SU-DHL-6 (cell line): ENCODE measurements around the gene ID2.
"Not testable (repeated sequence)": the region's sequence is repeated elsewhere in the genome, so short reads cannot be mapped to it uniquely, and the experiment has no call there.

Experiments used
- H2AFZ ChIP-seq: fragments of 200-600 bp; sonication (generic); 2 replicates; pipeline ENCODE4 v1.6.1; 2014; ENCODE audit warnings: low read depth, mild to moderate bottlenecking, moderate library complexity, mixed read lengths, antibody characterized with exemption, low read length; ENCODE audit not compliant: severe bottlenecking
- H3F3A ChIP-seq: fragments of 200-600 bp; shearing (Covaris generic); 2 replicates; pipeline ENCODE4 v1.6.0; 2016; ENCODE audit warnings: antibody characterized with exemption, mild to moderate bottlenecking; ENCODE audit not compliant: insufficient read depth
- H3K27ac ChIP-seq: fragments of 200-600 bp; sonication (generic); 2 replicates; pipeline ENCODE4 v1.5.1; 2016; ENCODE audit warnings: low read depth, mild to moderate bottlenecking, low read length, moderate library complexity, mixed read lengths
- H3K27me3 ChIP-seq: fragments of 200-600 bp; sonication (generic), shearing (Covaris generic); 2 replicates; pipeline ENCODE4 v1.6.0; 2014; ENCODE audit warnings: mild to moderate bottlenecking, low read length
- H3K36me3 ChIP-seq: fragments of 200-600 bp; sonication (generic); 2 replicates; pipeline ENCODE4 v1.6.1; 2014; ENCODE audit warnings: mild to moderate bottlenecking, low read length, mixed read lengths
- H3K4me2 ChIP-seq: fragments of 300-600, 200-600 bp; shearing (Covaris generic), sonication (generic); 2 replicates; pipeline ENCODE4 v1.6.0; 2014; ENCODE audit warnings: low read length, low read depth, mild to moderate bottlenecking; ENCODE audit not compliant: poor library complexity, severe bottlenecking
- H3K4me3 ChIP-seq: fragments of 200-600 bp; sonication (generic); 2 replicates; pipeline ENCODE4 v1.5.1; 2014; ENCODE audit warnings: antibody characterized with exemption, low read length, mild to moderate bottlenecking, mixed read lengths; ENCODE audit not compliant: insufficient read depth, poor library complexity, severe bottlenecking
- H3K79me2 ChIP-seq: fragments of 200-600 bp; sonication (generic); 2 replicates; pipeline ENCODE4 v1.6.1; 2014; ENCODE audit warnings: mild to moderate bottlenecking, low read length, moderate library complexity; ENCODE audit not compliant: insufficient read depth
- H3K9ac ChIP-seq: fragments of 200-600 bp; sonication (generic); 2 replicates; pipeline ENCODE4 v1.7.0; 2014; ENCODE audit warnings: mild to moderate bottlenecking, low read length
- H3K9me2 ChIP-seq: fragments of 200-600 bp; sonication (generic); replicated peaks from 2 replicates; pipeline ENCODE4 v1.6.1; 2014; ENCODE audit warnings: low read length; ENCODE audit not compliant: insufficient read depth
- H3K9me3 ChIP-seq: fragments of 200-600 bp; sonication (generic); 2 replicates; pipeline ENCODE4 v1.6.1; 2014; ENCODE audit warnings: low read length, mixed read lengths; ENCODE audit not compliant: insufficient read depth
- H4K20me1 ChIP-seq: fragments of 200-600 bp; sonication (generic); 2 replicates; pipeline ENCODE4 v1.6.1; 2014; ENCODE audit warnings: low read depth, mild to moderate bottlenecking, antibody characterized with exemption, low read length, moderate library complexity, mixed read lengths
- CTCF ChIP-seq: fragments of 200-600 bp; sonication (generic); IDR thresholded peaks from one replicate; pipeline ENCODE4 v1.5.1; 2017; ENCODE audit warnings: antibody characterized with exemption, mild to moderate bottlenecking, low read length, moderate library complexity; ENCODE audit not compliant: insufficient read depth, poor library complexity, severe bottlenecking
- EZH2phosphoT487 ChIP-seq: fragments of 200-600 bp; sonication (generic), shearing (Covaris generic); conservative IDR thresholded peaks from 2 replicates; pipeline ENCODE4 v1.6.1; 2018; ENCODE audit warnings: mild to moderate bottlenecking, antibody characterized with exemption, low read length, moderate library complexity, mixed read lengths

ID2 gene

GRCh38 chr2:8728305-8729015, 46.6 kb downstream of the ID2 start:
- no peak overlapping the region for H2AFZ ChIP-seq
- no peaks in the 10 kb centered on the region for H4K20me1 ChIP-seq
- H3K79me2 ChIP-seq: no peaks in the 10 kb centered on the region
- no peaks in the 10 kb centered on the region for H3K9me3 ChIP-seq
- H3K27me3 ChIP-seq: no peaks in the 10 kb centered on the region
- TF ChIP-seq CTCF (no peak), EZH2phosphoT487 (no peak)
- no peak overlapping the region for H3K4me2 ChIP-seq
- H3K9ac ChIP-seq: no peak overlapping the region
- H3K4me3 ChIP-seq: no peak overlapping the region
- no peaks in the 10 kb centered on the region for H3F3A ChIP-seq
- H3K9me2 ChIP-seq: no peaks in the 10 kb centered on the region
- no peaks in the 10 kb centered on the region for H3K36me3 ChIP-seq
- H3K27ac ChIP-seq: no peak overlapping the region

GRCh38 chr2:8729101-8729500, 47.2 kb downstream of the ID2 start:
- H3K9me2 ChIP-seq, H3K27me3 ChIP-seq, H3K4me2 ChIP-seq, H3K27ac ChIP-seq, H3F3A ChIP-seq, H3K4me3 ChIP-seq, H2AFZ ChIP-seq, H3K9me3 ChIP-seq, H3K79me2 ChIP-seq, H3K36me3 ChIP-seq, H3K9ac ChIP-seq, H4K20me1 ChIP-seq: not testable (repeated sequence)

GRCh38 chr2:8729939-8730338, 48.1 kb downstream of the ID2 start:
- Histone ChIP-seq H3K36me3 (no peaks in the 10 kb centered on the region), H2AFZ (no peak overlapping the region), H3K27me3 (no peaks in the 10 kb centered on the region), H3K27ac (no peak overlapping the region), H3F3A (no peaks in the 10 kb centered on the region), H3K9ac (no peak overlapping the region), H3K4me3 (no peak overlapping the region), H3K9me3 (no peaks in the 10 kb centered on the region), H3K9me2 (no peaks in the 10 kb centered on the region), H3K79me2 (no peaks in the 10 kb centered on the region), H3K4me2 (no peak overlapping the region), H4K20me1 (no peaks in the 10 kb centered on the region)
- TF ChIP-seq EZH2phosphoT487 (no peak), CTCF (no peak)

GRCh38 chr2:8732601-8733000, 50.7 kb downstream of the ID2 start:
- no peak overlapping the region for H3K9ac ChIP-seq
- H3K27me3 ChIP-seq: no peaks in the 10 kb centered on the region
- no peaks in the 10 kb centered on the region for H3K9me2 ChIP-seq
- no peak overlapping the region for H3K4me2 ChIP-seq
- no peak overlapping the region for H2AFZ ChIP-seq
- no peaks in the 10 kb centered on the region for H3K79me2 ChIP-seq
- H3K9me3 ChIP-seq: no peaks in the 10 kb centered on the region
- H4K20me1 ChIP-seq: no peaks in the 10 kb centered on the region
- H3K4me3 ChIP-seq: no peak overlapping the region
- no peaks in the 10 kb centered on the region for H3K36me3 ChIP-seq
- no peak for TF ChIP-seq EZH2phosphoT487
- TF ChIP-seq CTCF: no peak
- no peak overlapping the region for H3K27ac ChIP-seq
- no peaks in the 10 kb centered on the region for H3F3A ChIP-seq
